Fibroblast of skin of scalp (primary cell): ENCODE results near the gene TFPI.
"Not testable (repeated sequence)": the region's sequence is repeated elsewhere in the genome, so short reads cannot be mapped to it uniquely, and the experiment has no call there.

Experiments used
- DNase-seq: peaks from one replicate; pipeline ENCODE4 v3.0.0-alpha.2; 2013

TFPI gene

DNA sequence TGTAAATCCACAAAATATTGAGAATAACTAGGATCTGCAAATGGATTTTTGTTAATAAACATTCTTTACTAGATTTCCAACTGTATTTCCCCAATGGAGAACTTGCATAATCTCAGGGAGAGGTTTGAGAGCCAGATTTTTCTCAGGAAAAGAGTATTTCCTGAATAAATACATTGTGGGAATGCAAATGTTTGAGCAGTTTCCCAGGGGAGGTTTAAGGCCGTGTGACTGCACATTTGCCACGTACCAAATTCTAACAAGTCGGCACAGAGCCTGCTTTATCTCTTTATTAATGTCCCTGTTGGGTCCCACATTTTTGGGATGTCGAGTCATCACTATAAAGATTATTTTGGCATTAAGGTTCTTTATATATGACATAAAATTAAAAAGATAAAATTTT lies 27.0 kb downstream of the TFPI start:
- DNase-seq, result peak; percentile 96

DNA sequence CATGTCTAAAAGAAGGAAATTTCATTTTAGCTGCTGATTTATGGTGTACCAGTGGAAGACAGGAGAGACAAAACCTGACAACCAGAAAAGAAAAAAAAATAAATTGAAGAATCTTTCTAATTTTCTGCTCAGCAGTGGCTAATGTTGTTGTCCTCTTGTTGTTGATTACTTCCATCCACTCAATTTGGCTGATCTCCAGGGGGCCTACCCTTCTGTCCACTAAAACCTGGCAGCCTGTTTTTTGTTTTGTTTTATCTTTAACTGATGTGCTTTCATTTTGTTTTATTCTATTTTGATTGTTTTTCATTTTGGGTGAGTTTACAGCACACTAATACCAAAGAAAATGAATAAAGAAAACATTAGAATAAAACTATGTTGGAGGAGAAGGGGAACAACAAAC lies 27.4 kb downstream of the TFPI start:
- no peak for DNase-seq

DNA sequence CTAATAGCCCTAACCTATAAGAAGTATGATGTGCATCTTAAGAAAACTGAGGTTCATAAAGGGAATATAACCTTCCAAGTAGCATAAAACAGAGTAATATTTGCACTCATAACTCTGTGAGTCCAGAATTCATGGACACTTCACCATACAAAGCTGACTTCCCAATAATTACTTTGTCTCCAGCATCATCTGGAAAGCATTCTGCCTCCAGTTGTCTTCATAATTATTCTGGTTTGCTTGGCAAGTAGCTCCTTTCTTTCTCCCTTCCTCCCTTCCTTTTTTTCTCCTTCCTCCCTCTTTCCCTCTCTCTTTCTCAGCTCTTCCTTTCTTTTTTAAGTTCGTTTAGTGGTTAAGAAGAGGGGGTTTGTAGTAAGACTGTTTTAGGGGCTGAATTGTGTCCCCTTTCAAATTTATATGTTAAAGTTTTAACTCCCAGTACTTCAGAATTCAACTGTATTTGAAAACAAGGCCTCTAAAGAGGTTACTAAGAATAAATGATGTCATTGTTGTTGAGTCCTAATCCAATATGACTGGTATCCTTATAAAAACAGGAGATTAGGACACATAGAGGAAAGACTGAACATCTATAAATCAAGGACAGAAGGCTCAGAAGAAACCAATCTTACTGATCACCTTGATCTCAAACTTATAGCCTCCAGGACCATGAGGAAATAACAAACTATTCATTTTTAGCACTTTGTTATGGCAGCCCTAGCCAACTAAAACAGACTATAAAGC lies 28.9 kb downstream of the TFPI start:
- DNase-seq, result no peak

DNA sequence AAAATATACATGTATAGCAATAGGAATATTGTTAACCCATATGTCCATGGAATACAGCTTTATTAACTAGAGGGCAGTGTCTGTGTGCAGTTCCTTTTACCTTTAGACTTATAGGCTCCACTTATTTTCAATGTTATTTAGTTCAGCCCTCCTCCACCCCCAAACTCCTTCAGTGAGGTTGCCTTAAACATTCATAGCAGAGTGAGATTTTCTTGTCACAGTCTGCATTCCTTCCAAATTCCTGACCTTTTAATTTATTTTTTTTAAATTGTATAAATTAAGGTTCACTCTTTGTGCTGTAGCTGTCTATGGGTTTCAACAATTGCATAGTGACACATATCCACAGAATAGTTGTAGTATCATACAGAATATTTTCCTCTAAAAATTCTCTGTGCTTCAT lies 30.9 kb downstream of the TFPI start:
- DNase-seq, result peak; percentile 26

DNA sequence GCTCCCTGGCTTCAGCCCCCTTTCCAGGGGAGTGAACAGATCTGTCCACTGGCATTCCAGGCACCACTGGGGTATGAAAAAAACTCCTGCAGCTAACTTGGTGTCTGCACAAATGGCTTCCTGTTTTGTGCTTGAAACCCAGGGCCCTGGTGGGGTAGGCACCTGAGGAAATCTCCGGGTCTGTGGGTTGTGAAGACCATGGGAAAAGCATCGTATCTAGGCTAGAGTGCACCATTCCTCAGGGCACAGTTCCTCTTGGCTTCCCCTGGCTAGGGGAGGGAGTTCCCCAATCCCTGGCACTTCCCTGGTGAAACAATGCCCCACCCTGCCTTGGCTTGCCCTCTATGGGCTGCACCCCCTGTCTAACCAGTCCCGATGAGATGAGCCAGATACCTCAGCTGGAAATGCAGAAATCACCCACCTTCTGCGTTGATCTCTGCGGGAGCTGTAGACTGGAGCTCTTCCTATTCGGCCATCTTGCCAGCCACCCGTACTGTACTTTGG lies 34.1 kb downstream of the TFPI start:
- no peak for DNase-seq

DNA sequence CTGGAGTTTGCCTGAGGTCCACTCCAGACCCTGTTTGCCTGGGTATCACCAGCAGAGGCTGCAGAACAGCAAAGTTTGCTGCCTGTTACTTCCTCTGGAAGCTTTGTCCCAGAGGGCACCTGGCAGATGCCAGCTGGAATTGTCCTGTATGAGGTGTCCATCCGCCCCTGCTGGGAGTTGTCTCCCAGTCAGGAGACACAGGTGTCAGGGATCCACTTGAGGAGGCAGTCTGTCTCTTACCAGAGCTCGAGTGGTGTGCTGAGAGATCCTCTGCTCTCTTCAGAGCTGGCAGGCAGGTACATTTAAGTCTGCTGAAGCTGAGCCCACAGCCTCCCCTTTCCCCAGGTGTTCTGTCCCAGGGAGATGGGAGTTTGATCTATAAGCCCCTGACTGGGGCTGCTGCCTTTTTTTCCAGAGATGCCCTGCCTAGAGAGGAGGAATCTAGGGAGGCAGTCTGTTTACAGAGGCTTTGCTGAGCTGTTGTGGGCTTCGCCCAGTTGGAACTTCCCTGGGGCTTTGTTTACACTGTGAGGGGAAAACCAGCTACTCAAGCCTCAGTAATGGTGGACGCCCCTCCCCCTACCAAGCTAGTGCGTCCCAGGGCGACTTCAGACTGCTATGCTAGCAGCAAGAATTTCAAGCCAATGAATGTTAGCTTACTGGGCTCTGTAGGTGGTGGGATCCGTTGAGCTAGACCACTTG lies 34.7 kb downstream of the TFPI start:
- no peak for DNase-seq

DNA sequence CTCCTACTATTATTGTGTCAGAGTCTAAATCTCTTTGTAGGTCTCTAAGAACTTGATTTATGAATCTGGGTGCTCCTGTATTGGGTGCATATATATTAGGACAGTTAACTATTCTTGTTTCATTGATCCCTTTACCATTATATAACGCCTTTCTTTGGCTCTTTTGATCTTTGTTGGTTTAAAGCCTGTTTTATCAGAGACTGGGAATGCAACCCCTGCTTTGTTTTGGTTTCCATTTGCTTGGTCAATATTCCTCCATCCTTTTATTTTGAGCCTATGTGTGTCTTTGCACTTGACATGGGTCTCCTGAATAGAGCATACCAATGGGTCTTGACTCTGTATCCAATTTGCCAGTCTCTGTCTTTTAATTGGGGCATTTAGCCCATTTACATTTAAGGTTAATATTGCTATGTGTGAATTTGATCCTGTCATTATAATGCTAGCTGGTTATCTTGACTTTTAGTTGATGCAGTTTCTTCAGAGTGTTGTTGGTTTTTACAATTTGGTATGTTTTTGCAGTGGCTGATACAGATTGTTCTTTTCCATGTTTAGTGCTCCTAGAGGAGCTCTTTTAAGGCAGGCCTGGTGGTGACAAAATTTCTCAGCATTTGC lies 36.4 kb downstream of the TFPI start:
- not testable (repeated sequence) for DNase-seq

DNA sequence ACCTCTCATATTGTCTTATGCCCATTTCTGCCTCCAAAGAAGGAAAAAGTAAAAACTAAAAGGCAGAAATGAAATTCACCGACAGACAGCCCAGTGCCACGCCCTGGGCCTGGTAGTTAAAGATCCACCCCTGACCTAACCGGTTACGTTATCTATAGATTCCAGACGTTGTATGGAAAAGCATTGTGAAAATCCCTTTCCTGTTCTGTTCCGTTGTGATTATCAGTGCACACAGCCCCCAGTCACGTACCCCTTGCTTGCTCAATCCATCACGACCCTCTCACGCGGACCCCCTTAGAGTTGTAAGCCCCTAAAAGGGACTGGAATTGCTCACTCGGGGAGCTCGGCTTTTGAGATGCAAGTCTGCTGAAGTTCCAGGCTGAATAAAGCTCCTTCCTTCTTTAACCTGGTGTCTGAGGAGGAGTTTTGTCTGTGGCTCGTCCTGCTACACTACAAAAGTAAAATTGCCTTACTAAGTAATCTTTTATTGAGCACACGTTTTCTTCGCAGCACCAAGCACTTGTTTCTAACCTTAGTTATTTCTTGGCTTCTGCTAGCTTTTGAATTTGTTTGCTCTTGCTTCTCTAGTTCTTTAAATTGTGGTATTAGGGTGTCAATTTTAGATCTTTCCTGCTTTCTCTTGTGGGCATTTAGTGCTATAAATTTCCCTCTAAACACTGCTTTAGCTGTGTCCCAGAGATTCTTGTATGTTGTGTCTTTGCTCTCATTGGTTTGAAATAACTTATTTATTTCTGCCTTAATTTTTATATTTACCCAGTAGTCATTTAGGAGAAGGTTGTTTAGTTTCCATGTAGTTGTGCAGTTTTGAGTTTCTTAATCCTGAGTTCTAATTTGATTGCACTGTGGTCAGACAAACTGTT lies 37.4 kb downstream of the TFPI start:
- not testable (repeated sequence) for DNase-seq

DNA sequence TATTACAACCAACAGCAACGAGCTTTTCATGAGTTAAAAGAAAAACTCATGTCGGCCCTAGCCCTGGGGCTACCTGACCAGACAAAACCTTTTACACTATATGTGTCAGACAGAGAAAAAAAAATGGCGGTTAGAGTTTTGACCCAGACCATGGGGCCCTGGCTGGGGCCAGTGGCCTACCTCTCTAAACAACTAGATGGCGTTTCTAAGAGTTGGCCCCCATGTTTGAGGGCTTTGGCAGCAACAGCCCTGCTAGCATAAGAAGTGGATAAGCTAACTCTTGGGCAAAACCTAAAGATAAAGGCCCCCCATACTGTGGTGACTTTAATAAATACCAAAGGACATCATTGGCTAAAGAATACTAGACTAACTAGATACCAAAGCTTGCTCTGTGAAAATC lies 39.3 kb downstream of the TFPI start:
- DNase-seq, result no peak

DNA sequence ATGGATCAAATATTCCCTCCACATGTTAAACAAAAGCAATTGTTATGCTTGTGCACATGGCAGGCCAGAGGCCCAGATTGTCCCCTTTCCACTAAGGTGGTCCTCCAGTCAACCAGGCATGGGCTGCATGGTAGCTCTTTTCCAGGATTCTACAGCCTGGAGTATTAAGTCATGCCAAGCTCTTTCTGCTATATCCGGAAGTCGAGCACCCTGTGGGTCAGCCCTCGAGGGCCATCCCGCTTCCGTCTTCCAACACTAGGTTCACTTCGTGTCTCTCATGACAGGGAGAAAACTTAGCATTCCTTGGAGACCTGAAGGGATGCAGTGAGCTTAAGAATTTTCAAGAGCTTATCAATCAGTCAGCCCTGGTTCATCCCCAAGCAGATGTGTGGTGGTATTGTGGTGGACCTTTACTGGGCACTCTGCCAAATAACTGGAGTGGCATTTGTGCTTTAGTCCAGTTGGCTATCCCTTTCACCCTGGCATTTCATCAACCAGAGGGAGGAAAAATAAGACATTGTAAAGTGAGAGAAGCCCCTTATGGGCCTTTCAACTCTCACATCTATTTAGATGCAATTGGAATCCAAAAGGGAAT lies 39.9 kb downstream of the TFPI start:
- DNase-seq, result not testable (repeated sequence)

DNA sequence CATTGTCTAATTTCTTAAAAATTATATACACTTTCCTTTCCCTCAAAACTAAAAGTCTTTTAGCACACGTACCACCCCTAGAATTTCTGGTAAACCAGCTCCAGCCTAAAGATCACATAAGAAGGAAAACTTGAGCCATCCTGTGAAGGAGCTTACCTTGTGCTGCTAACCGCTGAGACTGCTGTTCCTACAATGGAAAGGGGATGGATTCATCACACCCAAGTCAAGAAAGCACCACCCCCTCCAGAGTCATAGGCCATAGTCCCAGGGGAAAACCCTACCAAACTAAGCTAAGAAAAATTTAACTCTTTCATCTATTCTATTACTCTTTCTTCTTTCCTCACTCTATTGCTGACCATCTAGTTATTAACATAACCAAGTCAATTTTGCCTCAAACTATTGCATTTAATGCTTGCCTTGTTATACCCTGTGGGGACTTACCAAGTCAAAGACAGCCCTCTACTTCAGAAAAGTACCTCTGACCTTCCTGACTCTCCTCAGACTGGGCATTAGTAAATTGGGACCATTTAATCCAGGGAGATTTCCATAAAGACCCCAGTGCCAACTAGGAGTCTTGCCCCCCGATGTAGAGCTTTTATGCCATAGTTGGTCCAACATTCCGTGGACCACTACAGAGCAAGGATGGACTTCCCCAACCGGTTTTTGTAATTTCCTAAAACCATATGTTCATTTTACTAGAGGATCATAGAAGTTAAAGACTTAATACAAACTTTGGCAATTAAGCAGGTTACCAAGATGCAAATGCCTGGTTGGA lies 40.6 kb downstream of the TFPI start:
- peak; percentile 40 for DNase-seq

DNA sequence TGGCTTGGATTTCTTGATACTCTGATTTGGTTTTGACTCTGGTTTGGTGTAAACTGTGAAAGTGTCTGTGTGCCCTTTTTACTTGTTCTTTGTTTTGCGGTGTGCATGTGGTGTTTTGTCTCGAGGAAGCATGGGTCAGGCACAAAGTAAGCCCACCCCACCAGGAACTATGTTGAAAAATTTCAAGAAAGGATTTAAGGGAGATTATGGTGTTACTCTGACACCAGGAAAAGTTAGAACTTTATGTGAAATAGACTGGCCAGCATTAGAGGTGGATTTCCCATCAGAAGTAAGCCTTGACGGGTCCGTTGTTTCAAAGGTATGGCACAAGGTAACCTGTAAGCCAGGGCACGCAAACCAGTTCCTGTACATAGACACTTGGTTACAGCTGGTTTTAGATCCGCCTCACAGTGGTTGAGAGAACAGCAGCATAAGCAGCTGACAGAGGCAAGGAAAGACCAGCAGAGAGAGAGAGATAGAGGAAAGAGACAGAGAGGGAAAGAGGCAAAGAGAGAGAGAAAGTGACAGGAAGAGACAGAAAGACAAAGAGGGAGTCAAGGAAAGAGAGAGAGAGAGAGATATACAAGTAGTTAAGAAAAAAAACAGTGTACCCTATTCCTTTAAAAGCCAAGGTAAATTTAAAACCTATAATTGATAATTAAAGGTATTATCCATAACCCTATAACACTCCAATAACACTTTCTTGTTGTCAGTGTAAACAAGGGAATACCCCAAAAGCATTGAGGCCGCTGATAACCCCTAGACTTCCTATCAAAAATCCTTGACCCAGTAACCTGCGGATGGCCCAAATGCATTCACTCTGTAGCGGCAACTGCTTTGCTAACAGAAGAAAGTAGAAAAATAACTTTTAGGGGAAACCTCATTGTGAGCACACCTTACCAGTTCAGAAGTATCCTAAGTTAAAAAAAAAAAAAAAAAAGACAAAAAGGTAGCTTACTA lies 42.6 kb downstream of the TFPI start:
- DNase-seq, result no peak

DNA sequence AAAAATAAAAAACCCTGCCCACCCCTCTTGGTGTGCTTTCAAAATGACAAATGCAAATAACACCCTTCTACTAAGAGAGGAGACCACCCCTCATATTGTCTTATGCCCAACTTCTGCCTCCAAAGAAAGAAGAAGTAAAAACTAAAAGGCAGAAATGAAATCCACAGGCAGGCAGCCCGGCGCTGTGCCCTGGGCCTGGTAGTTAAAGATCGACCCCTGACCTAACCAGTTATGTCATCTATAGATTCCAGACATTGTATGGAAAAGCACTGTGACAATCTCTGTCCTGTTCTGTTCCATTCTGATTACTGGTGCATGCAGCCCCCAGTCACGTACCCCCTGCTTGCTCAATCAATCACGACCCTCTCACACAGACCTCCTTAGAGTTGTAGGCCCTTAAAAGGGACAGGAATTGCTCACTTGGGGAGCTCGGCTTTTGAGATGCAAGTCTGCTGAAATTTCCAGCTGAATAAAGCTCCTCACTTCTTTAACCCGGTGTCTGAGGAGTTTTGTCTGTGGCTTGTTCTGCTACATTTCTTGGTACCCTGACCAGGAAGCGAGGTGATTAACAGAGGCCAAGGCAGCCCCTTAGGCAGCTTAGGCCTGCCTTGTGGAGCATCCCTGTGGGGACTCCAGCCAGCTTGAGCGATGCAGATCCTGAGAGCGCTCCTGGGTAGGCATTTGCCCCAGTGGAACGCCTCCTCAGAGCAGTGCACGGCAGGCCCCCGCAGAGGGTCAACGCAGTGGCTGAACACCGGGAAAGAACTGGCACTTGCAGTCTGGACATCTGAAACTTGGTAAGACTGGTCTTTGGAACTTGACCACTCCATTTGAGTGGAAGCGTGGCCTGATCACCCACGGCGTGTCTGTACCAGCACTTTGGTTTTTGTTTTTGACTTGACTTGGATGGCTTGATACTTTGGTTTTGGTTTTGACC lies 43.5 kb downstream of the TFPI start:
- not testable (repeated sequence) for DNase-seq

DNA sequence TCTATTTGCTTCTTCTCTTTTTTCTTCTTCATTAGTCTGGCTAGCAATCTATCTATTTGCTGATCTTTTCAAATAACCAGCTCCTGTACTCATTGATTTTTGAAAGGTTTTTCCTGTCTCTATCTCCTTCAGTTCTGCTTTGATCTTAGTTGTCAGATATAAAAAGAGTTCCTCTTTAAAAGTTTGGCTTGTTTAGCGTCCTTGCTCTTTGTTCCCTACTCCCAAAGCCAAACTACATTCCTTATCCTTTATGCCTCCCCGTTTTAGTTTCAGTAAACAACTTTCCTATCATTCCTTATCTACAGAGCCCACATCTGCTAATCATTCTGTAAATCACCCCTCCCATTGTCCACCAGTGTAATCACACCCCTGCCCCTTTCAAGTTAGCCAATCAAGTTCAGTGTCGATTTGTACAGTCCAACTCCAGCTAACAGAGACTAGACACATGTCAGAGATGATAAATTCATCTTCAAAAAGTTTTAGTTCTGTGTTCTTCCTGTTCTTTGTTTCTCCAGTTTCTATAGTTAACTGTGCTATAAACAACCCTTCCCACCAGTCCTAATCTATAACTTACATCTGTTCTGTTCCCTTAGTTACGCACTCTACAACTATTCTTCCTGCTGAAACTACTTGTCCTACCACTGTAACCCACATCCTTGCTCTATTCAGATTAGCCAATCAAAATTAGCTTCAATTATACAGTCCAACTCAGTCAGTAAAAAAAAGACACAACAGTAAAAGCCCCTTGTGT lies 44.4 kb downstream of the TFPI start:
- no peak for DNase-seq

DNA sequence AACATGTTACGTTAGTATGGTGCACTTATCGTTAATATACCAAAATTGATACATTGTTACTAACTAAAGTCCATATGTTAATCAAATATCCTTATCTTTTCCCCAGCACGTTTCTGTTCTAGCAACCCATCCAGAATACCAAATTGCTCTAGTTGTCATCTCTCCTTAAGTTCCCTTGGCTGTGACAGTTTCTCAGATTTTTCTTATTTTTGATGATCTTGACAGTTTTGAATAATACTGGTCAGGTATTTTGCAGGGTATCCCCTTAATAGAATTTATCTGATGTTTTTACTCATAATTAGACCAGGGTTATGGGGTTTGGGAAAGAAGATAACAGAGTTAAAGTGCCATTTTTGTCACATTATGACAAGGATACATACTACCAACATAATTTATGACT lies 47.8 kb downstream of the TFPI start:
- no peak for DNase-seq

DNA sequence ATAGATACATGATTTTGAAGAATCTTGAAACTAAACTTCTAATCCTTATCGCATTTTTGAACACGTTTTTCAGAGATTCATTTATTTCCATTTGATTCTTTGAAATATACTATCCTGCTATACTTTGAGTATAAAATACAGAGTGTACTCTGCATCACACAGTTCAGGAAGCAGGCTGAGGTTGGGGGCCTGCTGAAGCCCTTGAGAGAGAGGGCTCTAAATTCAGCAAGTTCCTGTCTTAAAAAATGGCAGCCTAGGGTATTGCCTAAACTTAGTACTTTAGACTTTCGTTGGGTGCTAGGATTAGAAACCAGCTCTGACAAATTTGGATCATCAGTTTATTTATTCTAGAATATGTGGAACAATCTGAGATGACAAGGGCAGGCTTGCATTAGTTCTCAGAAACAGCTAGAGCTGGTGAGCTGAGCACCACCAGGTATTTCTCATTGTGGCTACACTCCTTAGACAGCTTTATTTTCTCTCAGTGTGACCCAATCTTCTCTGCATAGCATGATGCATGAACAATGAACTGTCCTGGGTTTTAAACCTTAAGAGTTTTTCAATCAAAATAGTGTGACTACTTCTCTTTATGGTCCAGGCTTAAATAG lies 49.1 kb downstream of the TFPI start:
- no peak for DNase-seq

DNA sequence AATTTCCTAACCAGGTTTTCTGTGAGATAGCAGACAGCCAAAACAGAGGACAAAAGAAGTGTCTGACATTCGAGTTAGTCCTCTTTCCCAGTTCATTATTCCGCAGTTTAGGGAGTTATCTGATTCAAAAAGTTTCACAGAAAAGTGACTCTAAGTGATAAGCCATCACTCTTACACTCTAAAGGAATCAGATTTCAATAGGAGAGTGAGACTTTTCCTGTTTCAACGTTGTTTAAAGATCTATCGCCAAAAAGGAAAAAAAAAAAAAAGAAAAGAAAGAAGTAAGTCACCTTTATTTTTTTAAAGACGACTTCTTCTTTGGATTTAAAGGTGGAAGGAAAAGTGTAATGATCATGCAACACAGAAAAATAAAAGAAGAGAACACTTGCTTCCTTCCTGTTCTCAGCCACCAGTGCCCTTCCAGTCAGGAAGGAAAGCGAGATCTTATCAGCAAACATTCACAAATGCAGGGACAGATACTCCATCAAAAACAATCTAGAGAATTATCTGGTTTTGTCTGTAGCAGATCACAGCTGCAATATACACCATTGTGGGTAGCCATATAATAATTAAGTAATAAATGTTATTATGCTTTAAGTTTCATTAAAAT lies 49.8 kb downstream of the TFPI start:
- no peak for DNase-seq
